H9 (cell line): ENCODE data around the gene ASB15. TPM values are rescaled to one million over a fixed set of nuclear protein-coding genes. Genes with fewer than 3 reads are reported as not detected.

ENCODE experiments used
- DNase-seq: peaks from one replicate; pipeline ENCODE4 v3.0.0-alpha.2; 2017
- H2AFZ ChIP-seq: one replicate; pipeline ENCODE4 v1.6.1; 2013; ENCODE audit warnings: mild to moderate bottlenecking, low read length, control low read depth, moderate library complexity
- H2AK5ac ChIP-seq: 2 replicates; pipeline ENCODE4 v1.6.1; 2013; ENCODE audit warnings: low read length, control low read depth, mixed read lengths; ENCODE audit not compliant: insufficient read length
- H2BK120ac ChIP-seq: one replicate; pipeline ENCODE4 v1.6.1; 2013; ENCODE audit warnings: low read depth, mild to moderate bottlenecking, low read length, control low read depth, inconsistent platforms; ENCODE audit not compliant: poor library complexity, severe bottlenecking
- H2BK12ac ChIP-seq: 2 replicates; pipeline ENCODE4 v1.6.1; 2013; ENCODE audit warnings: low read length, control low read depth, mixed read lengths, low read depth; ENCODE audit not compliant: insufficient read length
- H2BK15ac ChIP-seq: 2 replicates; pipeline ENCODE4 v1.6.1; 2013; ENCODE audit warnings: low read depth, low read length, control low read depth
- H2BK20ac ChIP-seq: one replicate; pipeline ENCODE4 v1.6.1; 2013; ENCODE audit warnings: low read depth, mild to moderate bottlenecking, low read length, control low read depth, inconsistent platforms; ENCODE audit not compliant: poor library complexity, severe bottlenecking
- H2BK5ac ChIP-seq: 2 replicates; pipeline ENCODE4 v1.6.1; 2013; ENCODE audit warnings: low read length, control low read depth, mixed read lengths; ENCODE audit not compliant: insufficient read length
- H3K14ac ChIP-seq: 2 replicates; pipeline ENCODE4 v1.6.1; 2013; ENCODE audit warnings: low read length, control low read depth; ENCODE audit not compliant: insufficient read depth
- H3K18ac ChIP-seq: 2 replicates; pipeline ENCODE4 v1.6.1; 2013; ENCODE audit warnings: low read depth, mild to moderate bottlenecking, mixed read lengths, low read length, control low read depth; ENCODE audit not compliant: insufficient read length
- H3K23ac ChIP-seq: 2 replicates; pipeline ENCODE4 v1.6.1; 2013; ENCODE audit warnings: low read length, control low read depth, mixed read lengths, low read depth; ENCODE audit not compliant: insufficient read length
- H3K23me2 ChIP-seq: 2 replicates; pipeline ENCODE4 v1.6.1; 2013; ENCODE audit warnings: low read depth, mild to moderate bottlenecking, mixed read lengths, low read length, control low read depth; ENCODE audit not compliant: insufficient read length, poor library complexity, severe bottlenecking
- H3K27ac ChIP-seq: 2 replicates; pipeline ENCODE4 v1.5.1; 2013; ENCODE audit warnings: low read length, control low read depth, mixed read lengths, low read depth; ENCODE audit not compliant: insufficient read length
- H3K27me3 ChIP-seq: 2 replicates; pipeline ENCODE4 v1.6.1; 2013; ENCODE audit warnings: low read length, control low read depth, inconsistent platforms; ENCODE audit not compliant: insufficient read depth
- H3K4ac ChIP-seq: 2 replicates; pipeline ENCODE4 v1.6.1; 2013; ENCODE audit warnings: low read depth, mild to moderate bottlenecking, control low read depth, inconsistent platforms, low read length, moderate library complexity
- H3K4me1 ChIP-seq: 2 replicates; pipeline ENCODE4 v1.6.1; 2013; ENCODE audit warnings: low read length, control low read depth, inconsistent platforms; ENCODE audit not compliant: insufficient read depth
- H3K4me2 ChIP-seq: 2 replicates; pipeline ENCODE4 v1.6.1; 2013; ENCODE audit warnings: low read length, control low read depth, mixed read lengths; ENCODE audit not compliant: insufficient read length, insufficient read depth
- H3K56ac ChIP-seq: 2 replicates; pipeline ENCODE4 v1.6.1; 2013; ENCODE audit warnings: low read depth, mild to moderate bottlenecking, mixed read lengths, low read length, control low read depth; ENCODE audit not compliant: insufficient read length
- H3K79me1 ChIP-seq: 2 replicates; pipeline ENCODE4 v1.6.1; 2013; ENCODE audit warnings: low read depth, mild to moderate bottlenecking, moderate library complexity, low read length, control low read depth, inconsistent platforms; ENCODE audit not compliant: insufficient read depth, poor library complexity, severe bottlenecking
- H3K79me2 ChIP-seq: 2 replicates; pipeline ENCODE4 v1.6.1; 2013; ENCODE audit warnings: low read length, control low read depth, inconsistent platforms; ENCODE audit not compliant: insufficient read depth
- H3K9ac ChIP-seq: 2 replicates; pipeline ENCODE4 v1.6.1; 2013; ENCODE audit warnings: low read length, control low read depth, mixed read lengths; ENCODE audit not compliant: insufficient read length; ENCODE audit errors: extremely low read depth
- H3K9me3 ChIP-seq: one replicate; pipeline ENCODE4 v1.6.1; 2013; ENCODE audit warnings: low read depth, low read length, inconsistent platforms; ENCODE audit not compliant: control insufficient read depth
- H3T11ph ChIP-seq: one replicate; pipeline ENCODE4 v1.6.1; 2013; ENCODE audit warnings: mild to moderate bottlenecking, low read length, control low read depth, inconsistent platforms
- H4K20me1 ChIP-seq: one replicate; pipeline ENCODE4 v1.6.1; 2013; ENCODE audit not compliant: control insufficient read depth, insufficient read length, insufficient read depth
- H4K5ac ChIP-seq: 2 replicates; pipeline ENCODE4 v1.6.1; 2013; ENCODE audit warnings: low read depth, mild to moderate bottlenecking, mixed read lengths, low read length, control low read depth; ENCODE audit not compliant: insufficient read length
- H4K8ac ChIP-seq: replicated peaks from 2 replicates; pipeline ENCODE4 v1.6.1; 2013; ENCODE audit warnings: low read length, control low read depth, mixed read lengths, low read depth; ENCODE audit not compliant: insufficient read length
- H4K91ac ChIP-seq: 2 replicates; pipeline ENCODE4 v1.6.1; 2013; ENCODE audit warnings: low read depth, mild to moderate bottlenecking, moderate library complexity, mixed read lengths, low read length, control low read depth; ENCODE audit not compliant: insufficient read length
- H3K27ac Mint-ChIP-seq, 3 experiments: 2 replicates in 2 of 3; 3 replicates in 1 of 3; pipeline ENCODE4 v1.8.0; 2020 to 2021; ENCODE audit warnings: mixed read lengths in 3 of 3, mild to moderate bottlenecking in 1 of 3, moderate library complexity in 1 of 3
- H3K27me3 Mint-ChIP-seq: 2 replicates; pipeline ENCODE4 v1.8.0; 2021; ENCODE audit warnings: low read depth, mild to moderate bottlenecking, moderate library complexity, mixed read lengths
- H3K36me3 Mint-ChIP-seq, 3 experiments: 2 replicates in 2 of 3; 3 replicates in 1 of 3; pipeline ENCODE4 v1.8.0; 2020 to 2021; ENCODE audit warnings: low read depth in 3 of 3, mixed read lengths in 3 of 3; ENCODE audit not compliant: insufficient read depth in 1 of 3
- H3K4me1 Mint-ChIP-seq, 2 experiments: 2 replicates each; pipeline ENCODE4 v1.8.0; 2020; ENCODE audit warnings: mixed read lengths in 2 of 2
- H3K4me3 Mint-ChIP-seq, 2 experiments: 2 replicates in 1 of 2; 3 replicates in 1 of 2; pipeline ENCODE4 v1.8.0; 2020 to 2021; ENCODE audit warnings: mild to moderate bottlenecking in 2 of 2, mixed read lengths in 2 of 2, moderate library complexity in 1 of 2
- H3K9me3 Mint-ChIP-seq, 2 experiments: 2 replicates in 1 of 2; 3 replicates in 1 of 2; pipeline ENCODE4 v1.8.0; 2020; ENCODE audit warnings: mild to moderate bottlenecking in 2 of 2, mixed read lengths in 2 of 2, moderate library complexity in 1 of 2
- CTCF ChIP-seq: fragments of 200-600 bp; sonication (generic); conservative IDR thresholded peaks from 3 replicates; pipeline ENCODE4 v1.8.0; 2021; ENCODE audit warnings: antibody characterized with exemption, mild to moderate bottlenecking
- WGBS: extraction: QIAGEN DNeasy Blood & Tissue Kit; methylation state at CpG from one replicate; pipeline ENCODE4 v1.1.7; 2013; ENCODE audit warnings: missing lambda C conversion rate, low lambda C conversion rate, mixed read lengths; ENCODE audit not compliant: insufficient read length; ENCODE audit errors: extremely low coverage; 5-methylcytosine and 5-hydroxymethylcytosine counted together
- total RNA-seq: library from RNA; stranded (reverse); gene quantifications from 2 replicates; pipeline ENCODE4 v1.2.1, GENCODE V29; 2021

Gene ASB15
- total RNA-seq, 1 experiment from 2014 or later = not detected

GRCh38 chr7:123639631-123640030 lies 38.0 kb downstream of the ASB15 start:
- no peak overlapping the region for H4K8ac ChIP-seq
- no peak overlapping the region for H3K23ac ChIP-seq
- no peaks in the 10 kb centered on the region for H3K79me1 ChIP-seq
- H3K79me2 ChIP-seq = no peaks in the 10 kb centered on the region
- H3K4me2 ChIP-seq = no peak overlapping the region
- no peak overlapping the region for H3K18ac ChIP-seq
- H3T11ph ChIP-seq = no peak overlapping the region
- Mint-ChIP-seq H3K9me3 (no peaks in the 10 kb centered on the region; a peak in 2 of 5 replicates), H3K27me3 (no peaks in the 10 kb centered on the region), H3K36me3 (no peaks in the 10 kb centered on the region; a peak in 1 of 7 replicates), H3K27ac (0 out of 7 replicates have a peak overlapping the region, but pooled peaks of 1 of the 3 experiments have one; percentile 11), H3K4me3 (no peak overlapping the region), H3K4me1 (peaks cover 25 to 29% of the 10 kb centered on the region in 2 experiments)
- no CpG with 5 or more reads among the region's 2 CpGs for WGBS
- no peak overlapping the region for H3K9ac ChIP-seq
- H3K9me3 ChIP-seq = no peaks in the 10 kb centered on the region
- no peak overlapping the region for H3K27ac ChIP-seq
- no peak for DNase-seq
- H2BK5ac ChIP-seq = no peak overlapping the region
- H4K20me1 ChIP-seq = no peaks in the 10 kb centered on the region
- no peak overlapping the region for H3K4ac ChIP-seq
- no peak overlapping the region for H3K56ac ChIP-seq
- no peak overlapping the region for H2AK5ac ChIP-seq
- H2AFZ ChIP-seq = no peak overlapping the region
- no peak for TF ChIP-seq CTCF
- H2BK15ac ChIP-seq = no peak overlapping the region
- no peaks in the 10 kb centered on the region for H3K27me3 ChIP-seq
- H4K5ac ChIP-seq = no peak overlapping the region
- no peaks in the 10 kb centered on the region for H3K23me2 ChIP-seq
- H2BK120ac ChIP-seq = no peak overlapping the region
- no peak overlapping the region for H2BK20ac ChIP-seq
- no peak overlapping the region for H4K91ac ChIP-seq
- no peak overlapping the region for H2BK12ac ChIP-seq
- peaks cover 2% of the 10 kb centered on the region; the same call in 1 of the 2 replicates for H3K4me1 ChIP-seq
- no peak overlapping the region for H3K14ac ChIP-seq
